Measurements from ENCODE around the gene AK4. TPM values are rescaled to one million over a fixed set of nuclear protein-coding genes. Genes with fewer than 3 reads are reported as not detected.
A peak's percentile ranks its signal among the peaks of the same experiment; 100 is the strongest.

The AK4 gene
- total and polyA plus RNA-seq, 7 donors, result 9.7 to 74.1 (median 37.8) TPM

DNA sequence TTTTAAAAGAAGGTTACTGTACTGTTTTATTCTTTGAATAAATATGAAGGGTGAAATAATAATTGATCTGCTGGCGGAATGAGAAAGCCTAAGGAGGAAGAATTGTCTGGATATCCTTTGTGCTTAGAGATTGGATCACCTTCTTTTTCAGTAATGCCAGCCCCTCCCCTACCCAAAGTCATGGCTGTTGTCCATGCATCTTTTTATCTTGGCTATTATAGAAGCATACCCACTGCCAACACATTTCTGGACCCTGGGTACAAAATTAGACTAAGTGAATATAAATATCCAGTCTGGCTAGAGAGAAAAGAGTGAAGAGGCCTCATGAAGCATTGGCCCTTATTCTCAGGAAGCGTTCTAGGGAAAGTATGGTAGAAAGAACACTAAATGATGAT is 28.1 kb downstream of the AK4 start:
- Histone ChIP-seq H3K27ac (peak overlapping the region; percentile 37 to 71 (median 59)), H3K27me3 (no peaks in the 10 kb centered on the region), H3K4me3 (no peak overlapping the region), H3K36me3 (no peaks in the 10 kb centered on the region), H3K9me3 (no peaks in the 10 kb centered on the region), H3K4me1 (peaks cover 2 to 47% (median 32%) of the 10 kb centered on the region in 4 donors)
- intact Hi-C loops (cut with DNase I), result no loop called here
- 91 to 95% methylated on average over 2 of the region's 2 CpGs for WGBS, 2 donors
- TF ChIP-seq, protein P1, sequence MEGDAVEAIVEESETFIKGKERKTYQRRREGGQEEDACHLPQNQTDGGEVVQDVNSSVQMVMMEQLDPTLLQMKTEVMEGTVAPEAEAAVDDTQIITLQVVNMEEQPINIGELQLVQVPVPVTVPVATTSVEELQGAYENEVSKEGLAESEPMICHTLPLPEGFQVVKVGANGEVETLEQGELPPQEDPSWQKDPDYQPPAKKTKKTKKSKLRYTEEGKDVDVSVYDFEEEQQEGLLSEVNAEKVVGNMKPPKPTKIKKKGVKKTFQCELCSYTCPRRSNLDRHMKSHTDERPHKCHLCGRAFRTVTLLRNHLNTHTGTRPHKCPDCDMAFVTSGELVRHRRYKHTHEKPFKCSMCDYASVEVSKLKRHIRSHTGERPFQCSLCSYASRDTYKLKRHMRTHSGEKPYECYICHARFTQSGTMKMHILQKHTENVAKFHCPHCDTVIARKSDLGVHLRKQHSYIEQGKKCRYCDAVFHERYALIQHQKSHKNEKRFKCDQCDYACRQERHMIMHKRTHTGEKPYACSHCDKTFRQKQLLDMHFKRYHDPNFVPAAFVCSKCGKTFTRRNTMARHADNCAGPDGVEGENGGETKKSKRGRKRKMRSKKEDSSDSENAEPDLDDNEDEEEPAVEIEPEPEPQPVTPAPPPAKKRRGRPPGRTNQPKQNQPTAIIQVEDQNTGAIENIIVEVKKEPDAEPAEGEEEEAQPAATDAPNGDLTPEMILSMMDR (IDR thresholded peaks at IDR 0.05), result no peak
- no peak for TF ChIP-seq POLR2AphosphoS5 (IDR thresholded peaks at IDR 0.05)
- no peak for TF ChIP-seq EP300 (IDR thresholded peaks at IDR 0.05)
- TF ChIP-seq POLR2A (IDR thresholded peaks at IDR 0.05), result no peak
- DNase-seq, result no peak

DNA sequence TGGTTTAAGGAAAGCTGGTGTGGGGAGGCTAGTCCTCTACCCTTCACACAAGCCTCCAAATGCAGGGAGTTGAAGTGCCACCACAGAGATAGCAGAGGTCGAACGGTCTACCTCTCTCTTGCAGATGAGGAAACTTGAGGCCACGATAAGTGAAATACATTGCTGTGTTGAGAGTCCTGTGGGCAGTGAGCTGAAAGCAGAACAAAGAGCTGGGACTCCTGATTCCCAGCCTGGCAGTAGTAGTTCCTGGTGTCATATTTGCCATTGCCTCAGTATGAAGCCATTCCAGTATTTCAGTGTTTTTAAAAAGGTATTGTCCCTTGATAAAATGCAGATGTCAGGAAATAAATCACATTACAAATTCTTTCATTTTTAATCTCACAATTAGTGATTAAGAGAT is 28.6 kb downstream of the AK4 start:
- no peaks in the 10 kb centered on the region for H3K36me3 ChIP-seq
- intact Hi-C loops (cut with DNase I), result no loop called here
- H3K27ac ChIP-seq, result peak overlapping the region in 2 of 4 donors; percentile 70 to 71
- H3K27me3 ChIP-seq, result no peaks in the 10 kb centered on the region
- 90 to 96% methylated on average over 3 of the region's 3 CpGs for WGBS, 2 donors
- DNase-seq, result no peak
- peaks cover 2 to 51% (median 33%) of the 10 kb centered on the region in 4 donors for H3K4me1 ChIP-seq
- H3K4me3 ChIP-seq, result no peak overlapping the region
- TF ChIP-seq, protein P1 (IDR thresholded peaks at IDR 0.05), result no peak
- TF ChIP-seq POLR2AphosphoS5 (IDR thresholded peaks at IDR 0.05) (no peak), EP300 (IDR thresholded peaks at IDR 0.05) (no peak), POLR2A (IDR thresholded peaks at IDR 0.05) (no peak)
- H3K9me3 ChIP-seq, result no peaks in the 10 kb centered on the region

DNA sequence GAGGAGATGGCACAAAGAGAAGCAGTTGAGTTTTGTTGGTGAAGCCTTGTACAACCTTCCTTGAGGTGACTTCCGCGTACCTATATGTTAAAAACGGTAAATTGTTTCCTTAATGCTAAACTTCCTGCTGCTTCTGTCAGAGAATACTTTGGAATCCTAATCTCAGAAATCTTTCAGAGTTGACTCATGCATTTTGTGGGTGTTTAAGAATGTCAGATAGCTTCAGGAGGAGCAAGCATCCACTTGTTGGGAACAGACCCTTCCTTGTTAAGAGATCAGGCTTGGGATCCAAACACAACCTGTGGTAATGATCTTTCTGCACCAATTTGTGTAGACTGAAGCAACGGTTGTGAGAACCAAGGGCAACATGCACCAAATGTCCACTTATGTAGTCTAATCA is 29.5 kb downstream of the AK4 start:
- TF ChIP-seq, protein P1 (IDR thresholded peaks at IDR 0.05), result no peak
- TF ChIP-seq POLR2AphosphoS5 (IDR thresholded peaks at IDR 0.05), result no peak
- no peak for TF ChIP-seq POLR2A (IDR thresholded peaks at IDR 0.05)
- TF ChIP-seq EP300 (IDR thresholded peaks at IDR 0.05), result no peak
- no peak for DNase-seq
- Histone ChIP-seq H3K4me1 (peaks cover 2 to 51% (median 35%) of the 10 kb centered on the region in 4 donors), H3K36me3 (no peaks in the 10 kb centered on the region), H3K27ac (no peak overlapping the region), H3K27me3 (no peaks in the 10 kb centered on the region), H3K4me3 (no peak overlapping the region), H3K9me3 (no peaks in the 10 kb centered on the region)
- WGBS, 2 donors, result 87 to 94% methylated on average over 4 of the region's 4 CpGs
- intact Hi-C loops (cut with DNase I), result no loop called here

DNA sequence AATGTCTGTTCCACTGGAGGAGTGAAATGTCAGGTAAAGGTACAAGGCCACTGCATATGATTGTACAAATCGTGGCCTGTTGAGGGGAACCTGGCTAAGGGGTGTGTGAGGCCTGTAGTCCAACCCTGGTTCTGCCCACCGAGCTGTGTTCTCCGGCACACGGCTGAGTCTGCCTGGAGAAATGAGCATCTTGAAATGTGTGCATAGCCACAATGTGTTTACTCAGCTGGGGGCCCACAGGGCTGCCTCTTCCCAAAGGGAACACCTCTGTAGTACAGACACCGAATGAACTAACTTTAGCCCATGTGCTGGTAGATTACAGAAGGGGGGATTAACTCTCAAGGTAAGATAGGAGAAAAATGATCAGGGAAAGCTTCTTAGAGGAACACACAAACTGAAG is 30.2 kb downstream of the AK4 start:
- DNase-seq, result no peak
- intact Hi-C loops (cut with DNase I), result no loop called here
- TF ChIP-seq EP300 (IDR thresholded peaks at IDR 0.05) (no peak), POLR2A (IDR thresholded peaks at IDR 0.05) (no peak), POLR2AphosphoS5 (IDR thresholded peaks at IDR 0.05) (no peak)
- TF ChIP-seq, protein P1 (IDR thresholded peaks at IDR 0.05), result no peak
- 66 to 87% methylated on average over 5 of the region's 5 CpGs for WGBS, 2 donors
- H3K4me1 ChIP-seq, result peaks cover 2 to 47% (median 38%) of the 10 kb centered on the region in 4 donors
- H3K36me3 ChIP-seq, result no peaks in the 10 kb centered on the region
- H3K9me3 ChIP-seq, result no peaks in the 10 kb centered on the region
- no peak overlapping the region for H3K27ac ChIP-seq
- H3K27me3 ChIP-seq, result no peaks in the 10 kb centered on the region
- H3K4me3 ChIP-seq, result no peak overlapping the region

DNA sequence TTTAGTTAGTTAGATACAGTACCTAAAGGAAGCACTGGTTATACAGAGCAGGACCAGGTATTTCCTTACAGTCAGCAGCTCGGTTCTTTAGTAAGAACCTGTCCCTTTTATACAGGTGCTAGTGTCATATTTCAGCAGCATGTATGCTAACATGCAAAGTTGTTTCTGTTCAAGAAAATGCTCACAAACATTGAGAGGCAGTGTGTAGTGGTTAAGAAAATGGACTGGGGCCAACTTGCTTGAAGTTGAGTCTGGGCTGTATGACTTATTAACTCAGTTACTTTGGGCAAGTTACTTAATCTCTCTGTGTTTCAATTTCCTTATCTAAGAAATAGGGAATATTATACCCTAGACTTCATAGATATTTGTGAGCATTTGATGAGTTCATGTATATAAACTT is 31.1 kb downstream of the AK4 start:
- no peak for DNase-seq
- H3K36me3 ChIP-seq, result no peaks in the 10 kb centered on the region
- no peak overlapping the region for H3K27ac ChIP-seq
- H3K9me3 ChIP-seq, result no peaks in the 10 kb centered on the region
- H3K4me1 ChIP-seq, result peaks cover 2 to 55% (median 36%) of the 10 kb centered on the region in 4 donors
- WGBS, 2 donors, result 44 to 76% methylated on average over 1 of the region's 1 CpG
- no peak overlapping the region for H3K4me3 ChIP-seq
- TF ChIP-seq POLR2A (IDR thresholded peaks at IDR 0.05) (no peak), EP300 (IDR thresholded peaks at IDR 0.05) (no peak), POLR2AphosphoS5 (IDR thresholded peaks at IDR 0.05) (no peak)
- intact Hi-C loops (cut with DNase I), result no loop called here
- no peaks in the 10 kb centered on the region for H3K27me3 ChIP-seq
